ENCODE data around the gene TFG.

DNA sequence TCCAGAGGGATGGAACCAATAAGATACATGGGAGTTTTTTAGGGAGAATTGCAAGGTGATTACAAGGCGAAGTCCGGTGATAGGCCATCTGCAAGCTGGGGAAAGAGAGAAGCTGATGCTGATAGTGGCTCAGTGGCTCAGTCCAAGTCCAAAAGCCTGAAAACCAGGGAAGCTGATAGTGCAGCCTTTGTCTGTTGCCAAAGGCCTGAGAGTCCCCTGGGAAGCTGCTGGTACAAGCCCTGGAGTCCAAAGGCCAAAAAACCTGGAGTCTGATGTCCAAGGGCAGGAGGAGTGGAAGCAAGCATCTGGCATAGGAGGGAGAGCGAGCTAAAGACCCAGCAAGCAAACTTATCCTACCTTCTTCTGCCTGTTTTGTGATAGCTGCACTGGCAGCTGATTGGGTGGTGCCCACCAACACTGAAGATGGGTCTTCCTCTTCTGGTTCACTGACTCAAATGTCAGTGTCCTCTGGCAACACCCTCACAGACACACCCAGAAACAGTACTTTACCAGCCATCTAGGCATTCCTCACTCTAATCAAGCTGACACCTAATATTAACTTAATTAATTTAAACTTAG, 16.7 kb downstream of the TFG start:
- TF ChIP-seq, protein P1, sequence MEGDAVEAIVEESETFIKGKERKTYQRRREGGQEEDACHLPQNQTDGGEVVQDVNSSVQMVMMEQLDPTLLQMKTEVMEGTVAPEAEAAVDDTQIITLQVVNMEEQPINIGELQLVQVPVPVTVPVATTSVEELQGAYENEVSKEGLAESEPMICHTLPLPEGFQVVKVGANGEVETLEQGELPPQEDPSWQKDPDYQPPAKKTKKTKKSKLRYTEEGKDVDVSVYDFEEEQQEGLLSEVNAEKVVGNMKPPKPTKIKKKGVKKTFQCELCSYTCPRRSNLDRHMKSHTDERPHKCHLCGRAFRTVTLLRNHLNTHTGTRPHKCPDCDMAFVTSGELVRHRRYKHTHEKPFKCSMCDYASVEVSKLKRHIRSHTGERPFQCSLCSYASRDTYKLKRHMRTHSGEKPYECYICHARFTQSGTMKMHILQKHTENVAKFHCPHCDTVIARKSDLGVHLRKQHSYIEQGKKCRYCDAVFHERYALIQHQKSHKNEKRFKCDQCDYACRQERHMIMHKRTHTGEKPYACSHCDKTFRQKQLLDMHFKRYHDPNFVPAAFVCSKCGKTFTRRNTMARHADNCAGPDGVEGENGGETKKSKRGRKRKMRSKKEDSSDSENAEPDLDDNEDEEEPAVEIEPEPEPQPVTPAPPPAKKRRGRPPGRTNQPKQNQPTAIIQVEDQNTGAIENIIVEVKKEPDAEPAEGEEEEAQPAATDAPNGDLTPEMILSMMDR (IDR thresholded peaks at IDR 0.05) = no peak
- TF ChIP-seq POLR2A (IDR thresholded peaks at IDR 0.05; ENCODE audit: low read depth) (no peak), EP300 (IDR thresholded peaks at IDR 0.05) (no peak), POLR2AphosphoS5 (IDR thresholded peaks at IDR 0.05) (no peak)
